ENCODE measurements around the gene CCDC150.
"Not testable (repeated sequence)": the region's sequence is repeated elsewhere in the genome, so short reads cannot be mapped to it uniquely, and the experiment has no call there.

The CCDC150 gene

DNA sequence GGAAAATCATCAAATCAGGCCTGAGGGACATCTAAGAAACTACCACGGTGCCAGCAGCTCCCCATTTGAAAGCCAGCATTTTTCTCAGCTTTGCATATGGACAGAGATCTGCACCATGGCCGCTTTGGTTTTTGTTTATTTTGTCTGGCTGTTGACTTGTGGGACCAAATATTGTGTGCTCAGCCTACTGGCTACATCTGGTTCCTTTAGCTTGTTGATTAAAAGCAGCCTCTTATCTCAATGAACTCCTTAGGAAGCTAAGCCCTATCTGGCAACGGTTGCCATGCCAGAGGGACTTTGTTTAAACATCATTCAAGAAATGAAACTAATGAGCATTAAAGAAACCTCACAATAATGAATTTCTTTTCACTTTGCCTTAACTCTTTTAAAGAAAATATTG lies 32.4 kb upstream of the CCDC150 start:
- Histone ChIP-seq H3K36me3 (ENCODE audit: control insufficient read depth in 4 of 4, insufficient read depth in 4 of 4, low read length in 3 of 4) (no peaks in the 10 kb centered on the region), H3K27ac (ENCODE audit: insufficient read depth in 1 of 2, low read depth in 1 of 2, low read length in 2 of 2, poor library complexity in 1 of 2, severe bottlenecking in 2 of 2) (no peak overlapping the region), H3K9me3 (ENCODE audit: control extremely low read depth in 1 of 5, control insufficient read depth in 4 of 5, insufficient read depth in 2 of 5, low read depth in 1 of 5, low read length in 4 of 5) (no peaks in the 10 kb centered on the region), H3K4me1 (ENCODE audit: control extremely low read depth in 1 of 4, control insufficient read depth in 4 of 4, insufficient read depth in 4 of 4, low read length in 3 of 4) (no peaks in the 10 kb centered on the region), H3K4me3 (ENCODE audit: control insufficient read depth in 1 of 7, extremely low read depth in 1 of 7, insufficient read depth in 4 of 7, low read depth in 2 of 7, low read length in 6 of 7) (no peak overlapping the region), H3K27me3 (replicated peaks in 2 of 5; ENCODE audit: control insufficient read depth in 4 of 5, insufficient read depth in 5 of 5, low read length in 4 of 5) (no peaks in the 10 kb centered on the region)
- POLR2A ChIA-PET: no interaction called here
- WGBS (ENCODE audit: insufficient coverage): 58% methylated on average over 3 of the region's 3 CpGs
- CTCF ChIA-PET: no interaction called here
- DNase-seq: peak in 2 of 3 donors; percentile 55 to 70

DNA sequence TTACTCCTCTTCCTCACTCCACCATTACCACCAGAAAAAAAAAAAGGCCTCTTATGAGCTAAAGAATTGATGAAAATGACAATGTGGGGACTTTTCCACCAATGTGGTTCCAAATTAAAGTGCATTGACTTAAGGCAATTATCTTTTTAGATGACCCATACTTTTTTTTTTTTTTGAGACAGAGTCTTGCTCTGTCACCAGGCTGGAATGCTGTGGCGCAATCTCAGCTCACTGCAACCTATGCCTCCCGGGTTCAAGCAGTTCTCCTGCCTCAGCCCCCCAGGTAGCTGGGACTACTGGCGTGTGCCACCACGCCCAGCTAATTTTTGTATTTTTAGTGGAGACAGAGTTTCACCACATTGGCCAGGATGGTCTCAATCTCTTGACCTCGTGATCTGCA lies 31.6 kb upstream of the CCDC150 start:
- H3K9me3 ChIP-seq (ENCODE audit: control extremely low read depth in 1 of 5, control insufficient read depth in 4 of 5, insufficient read depth in 2 of 5, low read depth in 1 of 5, low read length in 4 of 5); H3K27ac ChIP-seq (ENCODE audit: insufficient read depth in 1 of 2, low read depth in 1 of 2, low read length in 2 of 2, poor library complexity in 1 of 2, severe bottlenecking in 2 of 2); H3K27me3 ChIP-seq (replicated peaks in 2 of 5; ENCODE audit: control insufficient read depth in 4 of 5, insufficient read depth in 5 of 5, low read length in 4 of 5); H3K4me1 ChIP-seq (ENCODE audit: control extremely low read depth in 1 of 4, control insufficient read depth in 4 of 4, insufficient read depth in 4 of 4, low read length in 3 of 4); H3K4me3 ChIP-seq (ENCODE audit: control insufficient read depth in 1 of 7, extremely low read depth in 1 of 7, insufficient read depth in 4 of 7, low read depth in 2 of 7, low read length in 6 of 7); H3K36me3 ChIP-seq (ENCODE audit: control insufficient read depth in 4 of 4, insufficient read depth in 4 of 4, low read length in 3 of 4); DNase-seq: not testable (repeated sequence)
- 100% methylated on average over 4 of the region's 5 CpGs for WGBS (ENCODE audit: insufficient coverage)
- CTCF ChIA-PET: interaction anchor here (0.7 to 1.2 kb wide), 2 partner anchors 13 to 159 kb away, joined by 3 read pairs; no protein-coding TSS in a partner anchor
- POLR2A ChIA-PET: interaction anchor here (0.6 kb wide), 1 partner anchor 908 kb away, joined by 4 read pairs; no protein-coding TSS in a partner anchor

DNA sequence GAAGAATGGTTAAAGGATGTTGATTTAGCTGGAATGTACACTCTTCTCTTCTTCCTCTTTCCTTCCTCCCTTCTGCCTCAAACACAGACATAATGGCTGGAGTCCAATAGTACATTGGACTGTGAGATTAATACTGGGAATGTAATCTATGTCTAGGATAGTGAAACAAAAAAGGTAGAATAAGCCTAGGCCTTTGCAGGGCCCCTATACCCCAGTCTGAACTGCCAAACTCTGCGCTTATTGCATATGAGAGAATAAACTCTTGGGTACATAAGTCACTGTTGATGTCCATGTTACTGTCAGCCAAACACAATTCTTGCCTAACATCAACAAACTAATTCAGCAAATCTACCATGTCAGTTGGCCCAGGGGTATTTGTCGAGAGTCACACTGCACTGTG lies 29.7 kb upstream of the CCDC150 start:
- H3K4me1 ChIP-seq (ENCODE audit: control extremely low read depth in 1 of 4, control insufficient read depth in 4 of 4, insufficient read depth in 4 of 4, low read length in 3 of 4): no peaks in the 10 kb centered on the region
- no peaks in the 10 kb centered on the region for H3K9me3 ChIP-seq (ENCODE audit: control extremely low read depth in 1 of 5, control insufficient read depth in 4 of 5, insufficient read depth in 2 of 5, low read depth in 1 of 5, low read length in 4 of 5)
- POLR2A ChIA-PET: no interaction called here
- DNase-seq: no peak
- CTCF ChIA-PET: no interaction called here
- H3K4me3 ChIP-seq (ENCODE audit: control insufficient read depth in 1 of 7, extremely low read depth in 1 of 7, insufficient read depth in 4 of 7, low read depth in 2 of 7, low read length in 6 of 7): no peak overlapping the region
- H3K36me3 ChIP-seq (ENCODE audit: control insufficient read depth in 4 of 4, insufficient read depth in 4 of 4, low read length in 3 of 4): no peaks in the 10 kb centered on the region
- no peak overlapping the region for H3K27ac ChIP-seq (ENCODE audit: insufficient read depth in 1 of 2, low read depth in 1 of 2, low read length in 2 of 2, poor library complexity in 1 of 2, severe bottlenecking in 2 of 2)
- no peaks in the 10 kb centered on the region for H3K27me3 ChIP-seq (replicated peaks in 2 of 5; ENCODE audit: control insufficient read depth in 4 of 5, insufficient read depth in 5 of 5, low read length in 4 of 5)
- WGBS (ENCODE audit: insufficient coverage): 100% methylated on average over 2 of the region's 2 CpGs

DNA sequence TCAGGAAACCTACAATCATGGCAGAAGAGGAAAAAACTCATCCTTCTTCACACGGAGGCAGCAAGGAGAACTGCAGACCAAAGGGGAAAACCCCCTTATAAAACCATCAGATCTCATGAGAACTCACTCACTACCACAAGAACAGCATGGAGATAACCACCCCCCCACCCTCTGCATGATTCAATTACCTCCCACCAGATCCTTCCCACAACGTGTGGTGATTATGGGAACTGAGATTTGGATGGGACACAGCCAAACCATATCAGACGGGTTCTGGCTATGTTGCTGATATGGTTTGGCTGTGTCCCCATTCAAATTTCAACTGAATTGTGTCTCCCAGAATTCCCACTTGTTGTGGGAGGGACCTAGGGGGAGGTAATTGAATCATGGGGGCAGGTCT lies 28.7 kb upstream of the CCDC150 start:
- POLR2A ChIA-PET: no interaction called here
- H3K4me3 ChIP-seq (ENCODE audit: control insufficient read depth in 1 of 7, extremely low read depth in 1 of 7, insufficient read depth in 4 of 7, low read depth in 2 of 7, low read length in 6 of 7): no peak overlapping the region
- no peaks in the 10 kb centered on the region for H3K27me3 ChIP-seq (replicated peaks in 2 of 5; ENCODE audit: control insufficient read depth in 4 of 5, insufficient read depth in 5 of 5, low read length in 4 of 5)
- H3K36me3 ChIP-seq (ENCODE audit: control insufficient read depth in 4 of 4, insufficient read depth in 4 of 4, low read length in 3 of 4): no peaks in the 10 kb centered on the region
- CTCF ChIA-PET: no interaction called here
- H3K9me3 ChIP-seq (ENCODE audit: control extremely low read depth in 1 of 5, control insufficient read depth in 4 of 5, insufficient read depth in 2 of 5, low read depth in 1 of 5, low read length in 4 of 5): no peaks in the 10 kb centered on the region
- no peak overlapping the region for H3K27ac ChIP-seq (ENCODE audit: insufficient read depth in 1 of 2, low read depth in 1 of 2, low read length in 2 of 2, poor library complexity in 1 of 2, severe bottlenecking in 2 of 2)
- DNase-seq: no peak
- 100% methylated on average over 1 of the region's 3 CpGs for WGBS (ENCODE audit: insufficient coverage)
- no peaks in the 10 kb centered on the region for H3K4me1 ChIP-seq (ENCODE audit: control extremely low read depth in 1 of 4, control insufficient read depth in 4 of 4, insufficient read depth in 4 of 4, low read length in 3 of 4)

DNA sequence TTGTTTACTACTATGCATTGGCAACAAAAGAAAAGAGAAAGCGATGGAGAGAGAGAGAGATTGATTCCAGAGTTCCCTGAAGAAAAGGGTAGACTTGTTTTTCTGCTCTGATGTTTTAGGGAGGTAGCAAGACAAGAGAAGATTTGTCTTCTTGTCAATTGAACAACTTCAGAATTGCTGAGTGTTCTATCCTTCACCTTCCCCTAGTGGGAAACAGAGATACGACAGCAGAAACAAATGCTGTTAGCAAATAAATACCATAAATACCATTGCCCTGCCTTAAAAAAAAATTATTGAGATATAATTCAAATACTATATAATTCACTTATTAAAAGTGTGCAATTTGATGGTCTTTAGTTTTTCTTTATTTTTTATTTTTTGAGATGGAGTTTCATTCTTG lies 26.2 kb upstream of the CCDC150 start:
- no peak overlapping the region for H3K27ac ChIP-seq (ENCODE audit: insufficient read depth in 1 of 2, low read depth in 1 of 2, low read length in 2 of 2, poor library complexity in 1 of 2, severe bottlenecking in 2 of 2)
- WGBS (ENCODE audit: insufficient coverage): 100% methylated on average over 1 of the region's 2 CpGs
- CTCF ChIA-PET: no interaction called here
- POLR2A ChIA-PET: no interaction called here
- no peak overlapping the region for H3K4me3 ChIP-seq (ENCODE audit: control insufficient read depth in 1 of 7, extremely low read depth in 1 of 7, insufficient read depth in 4 of 7, low read depth in 2 of 7, low read length in 6 of 7)
- no peaks in the 10 kb centered on the region for H3K4me1 ChIP-seq (ENCODE audit: control extremely low read depth in 1 of 4, control insufficient read depth in 4 of 4, insufficient read depth in 4 of 4, low read length in 3 of 4)
- no peaks in the 10 kb centered on the region for H3K36me3 ChIP-seq (ENCODE audit: control insufficient read depth in 4 of 4, insufficient read depth in 4 of 4, low read length in 3 of 4)
- H3K9me3 ChIP-seq (ENCODE audit: control extremely low read depth in 1 of 5, control insufficient read depth in 4 of 5, insufficient read depth in 2 of 5, low read depth in 1 of 5, low read length in 4 of 5): no peaks in the 10 kb centered on the region
- no peak for DNase-seq
- H3K27me3 ChIP-seq (replicated peaks in 2 of 5; ENCODE audit: control insufficient read depth in 4 of 5, insufficient read depth in 5 of 5, low read length in 4 of 5): no peaks in the 10 kb centered on the region

DNA sequence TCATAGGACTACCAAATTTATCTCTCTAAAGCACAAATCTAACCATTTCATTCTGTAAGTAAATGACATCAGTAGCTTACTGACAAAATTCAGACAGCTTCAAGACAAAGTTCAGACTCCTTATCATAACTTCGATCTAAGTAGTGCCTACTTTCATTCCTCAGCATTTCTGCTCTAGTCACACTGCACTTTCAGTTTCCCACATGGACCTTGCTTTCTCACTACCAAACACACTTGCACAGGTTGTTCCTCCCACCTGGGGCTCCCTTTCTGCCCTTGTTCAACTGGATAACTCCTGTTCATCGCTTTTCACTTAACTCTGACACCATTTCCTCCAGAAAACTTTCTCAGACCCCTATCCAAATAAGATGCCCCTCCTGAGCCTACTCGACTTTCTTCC lies 22.1 kb upstream of the CCDC150 start:
- no peaks in the 10 kb centered on the region for H3K4me1 ChIP-seq (ENCODE audit: control extremely low read depth in 1 of 4, control insufficient read depth in 4 of 4, insufficient read depth in 4 of 4, low read length in 3 of 4)
- POLR2A ChIA-PET: no interaction called here
- H3K36me3 ChIP-seq (ENCODE audit: control insufficient read depth in 4 of 4, insufficient read depth in 4 of 4, low read length in 3 of 4): no peaks in the 10 kb centered on the region
- no peak overlapping the region for H3K27ac ChIP-seq (ENCODE audit: insufficient read depth in 1 of 2, low read depth in 1 of 2, low read length in 2 of 2, poor library complexity in 1 of 2, severe bottlenecking in 2 of 2)
- peaks cover 0 to 2% (median 0%) of the 10 kb centered on the region in 5 experiments for H3K27me3 ChIP-seq (replicated peaks in 2 of 5; ENCODE audit: control insufficient read depth in 4 of 5, insufficient read depth in 5 of 5, low read length in 4 of 5)
- CTCF ChIA-PET: no interaction called here
- DNase-seq: no peak
- 90% methylated on average over 3 of the region's 3 CpGs for WGBS (ENCODE audit: insufficient coverage)
- no peaks in the 10 kb centered on the region for H3K9me3 ChIP-seq (ENCODE audit: control extremely low read depth in 1 of 5, control insufficient read depth in 4 of 5, insufficient read depth in 2 of 5, low read depth in 1 of 5, low read length in 4 of 5)
- H3K4me3 ChIP-seq (ENCODE audit: control insufficient read depth in 1 of 7, extremely low read depth in 1 of 7, insufficient read depth in 4 of 7, low read depth in 2 of 7, low read length in 6 of 7): no peak overlapping the region

DNA sequence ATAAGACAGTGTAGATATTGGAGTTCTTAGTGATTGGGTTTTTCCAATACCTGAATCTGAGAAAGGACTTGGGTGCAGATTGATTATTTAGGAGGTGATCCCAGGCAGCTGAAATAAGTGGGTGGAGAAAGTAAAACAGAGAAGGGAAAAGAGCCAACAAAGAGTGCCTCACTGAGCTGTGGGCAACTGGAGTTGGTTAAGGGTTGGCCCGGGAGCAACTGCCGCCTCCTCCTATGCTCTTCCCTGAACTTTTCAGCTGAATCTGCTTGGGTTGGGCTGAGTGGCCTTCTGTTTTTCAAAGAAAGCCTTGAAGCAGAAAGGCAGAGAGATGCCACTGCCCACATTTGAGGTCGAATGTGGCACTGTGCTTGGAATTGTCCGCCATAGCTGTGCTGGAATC lies 20.9 kb upstream of the CCDC150 start:
- ChIA-PET CTCF (no interaction called here), POLR2A (no interaction called here)
- H3K4me1 ChIP-seq (ENCODE audit: control extremely low read depth in 1 of 4, control insufficient read depth in 4 of 4, insufficient read depth in 4 of 4, low read length in 3 of 4): no peaks in the 10 kb centered on the region
- no peak for DNase-seq
- H3K4me3 ChIP-seq (ENCODE audit: control insufficient read depth in 1 of 7, extremely low read depth in 1 of 7, insufficient read depth in 4 of 7, low read depth in 2 of 7, low read length in 6 of 7): no peak overlapping the region
- peaks cover 0 to 5% (median 0%) of the 10 kb centered on the region in 5 experiments for H3K9me3 ChIP-seq (ENCODE audit: control extremely low read depth in 1 of 5, control insufficient read depth in 4 of 5, insufficient read depth in 2 of 5, low read depth in 1 of 5, low read length in 4 of 5)
- no peak overlapping the region for H3K27ac ChIP-seq (ENCODE audit: insufficient read depth in 1 of 2, low read depth in 1 of 2, low read length in 2 of 2, poor library complexity in 1 of 2, severe bottlenecking in 2 of 2)
- peaks cover 0 to 5% (median 0%) of the 10 kb centered on the region in 5 experiments for H3K27me3 ChIP-seq (replicated peaks in 2 of 5; ENCODE audit: control insufficient read depth in 4 of 5, insufficient read depth in 5 of 5, low read length in 4 of 5)
- 93% methylated on average over 2 of the region's 4 CpGs for WGBS (ENCODE audit: insufficient coverage)
- H3K36me3 ChIP-seq (ENCODE audit: control insufficient read depth in 4 of 4, insufficient read depth in 4 of 4, low read length in 3 of 4): no peaks in the 10 kb centered on the region
